HepG2 (cell line): Measurements from ENCODE around the gene MALRD1.

Source experiments
- CBFB ChIP-seq: sonication (generic); formaldehyde crosslinking; IDR thresholded peaks from 2 replicates; pipeline ENCODE4 v1.4.0; 2020; ENCODE audit warnings: missing genetic modification reagents
- CTCF ChIP-seq: sonication (generic); formaldehyde crosslinking; IDR thresholded peaks from 2 replicates; pipeline ENCODE4 v1.5.0; 2020; ENCODE audit warnings: mild to moderate bottlenecking, missing genetic modification reagents, moderate library complexity
- FOXK2 ChIP-seq: fragments of 450-650 bp; IDR thresholded peaks from 2 replicates; pipeline ENCODE4 v1.6.1; 2016
- HCFC1 ChIP-seq: fragments of 150-350 bp; IDR thresholded peaks from 2 replicates; pipeline ENCODE4 v1.6.1; 2014; ENCODE audit warnings: low read depth, low read length
- MBD4 ChIP-seq: IDR thresholded peaks from 2 replicates; pipeline ENCODE4 v1.6.1; 2012; ENCODE audit warnings: low read length, inconsistent platforms, borderline replicate concordance
- RFX5 ChIP-seq: IDR thresholded peaks from 2 replicates; pipeline ENCODE4 v1.6.1; 2011; ENCODE audit warnings: low read depth, low read length, improper control_type of control experiment
- USF2 ChIP-seq, 2 experiments: sonication (generic) in 1 of 2; formaldehyde crosslinking in 1 of 2; IDR thresholded peaks; 2 replicates each; pipeline versions ENCODE4 v1.5.1 to v1.6.1; 2011 to 2020; ENCODE audit warnings: borderline replicate concordance in 1 of 2, low read depth in 1 of 2, low read length in 1 of 2, mild to moderate bottlenecking in 1 of 2, missing genetic modification reagents in 1 of 2, moderate library complexity in 1 of 2

- no peak for TF ChIP-seq CTCF (CRISPR knock-in tag)
- TF ChIP-seq MBD4, result no peak
- no peak for TF ChIP-seq FOXK2
- no peak for TF ChIP-seq RFX5
- TF ChIP-seq USF2 (IDR thresholded peaks at IDR 0.05; ENCODE audit: low read depth, low read length), result no peak
- no peak for TF ChIP-seq USF2 (CRISPR knock-in tag; IDR thresholded peaks at IDR 0.05; ENCODE audit: borderline replicate concordance)
- TF ChIP-seq CBFB (CRISPR knock-in tag), result no peak
- no peak for TF ChIP-seq HCFC1
Measured at GRCh38 chr10:19783721-19784120, 735.1 kb downstream of the MALRD1 start.
